Body of pancreas (tissue), 4 donors: ENCODE results near the gene ZNF8. TPM values are rescaled to one million over a fixed set of nuclear protein-coding genes. Genes with fewer than 3 reads are reported as not detected.

Experiments used
- ATAC-seq: fragments of 150-250 bp; one replicate; pipeline ENCODE4 v1.9.1; 2016
- DNase-seq, 4 donors: peaks; one replicate each; pipeline ENCODE4 v3.0.0-alpha.2; 2019
- H3K27ac ChIP-seq, 4 donors: fragments of 200-600 bp; sonication (generic); 1 replicate in 3 of 4; 2 replicates in 1 of 4; pipeline versions ENCODE4 v1.5.1 to v1.6.1; 2016 to 2019; ENCODE audit warnings: mild to moderate bottlenecking in 1 of 4, mixed read lengths in 1 of 4, moderate library complexity in 1 of 4
- H3K27me3 ChIP-seq, 2 donors: fragments of 200-600 bp; sonication (generic); one replicate each; pipeline ENCODE4 v1.6.0; 2016; ENCODE audit warnings: mild to moderate bottlenecking in 1 of 2
- H3K36me3 ChIP-seq, 2 donors: fragments of 200-600 bp; sonication (generic); replicated peaks in 1 of 2; 2 replicates each; pipeline ENCODE4 v1.5.1; 2016; ENCODE audit warnings: low read depth in 2 of 2; ENCODE audit not compliant: insufficient read depth in 1 of 2
- H3K4me1 ChIP-seq: fragments of 200-600 bp; sonication (generic); one replicate; pipeline ENCODE4 v1.6.0; 2016
- H3K4me3 ChIP-seq, 2 donors: fragments of 200-600 bp; sonication (generic); 1 replicate in 1 of 2; 2 replicates in 1 of 2; pipeline ENCODE4 v1.5.1; 2016 to 2019
- H3K9me3 ChIP-seq, 3 donors: fragments of 200-600 bp; sonication (generic); 1 replicate in 2 of 3; 2 replicates in 1 of 3; pipeline ENCODE4 v1.5.1; 2016
- CTCF ChIP-seq, 7 experiments: fragments of 450-650 bp in 4 of 7; fragments of 200-600 bp in 3 of 7; sonication (generic) in 3 of 7; IDR thresholded peaks; one replicate each; pipeline ENCODE4 v1.5.1; 2016 to 2019; ENCODE audit warnings: antibody characterized with exemption in 7 of 7
- POLR2A ChIP-seq, 3 donors: fragments of 450-650 bp; IDR thresholded peaks; one replicate each; pipeline ENCODE4 v1.6.1; 2016; ENCODE audit warnings: antibody characterized with exemption in 3 of 3, mild to moderate bottlenecking in 2 of 3
- WGBS, 2 donors: methylation state at CpG; one replicate each; pipeline ENCODE4 v1.1.5; 2017; 5-methylcytosine and 5-hydroxymethylcytosine counted together
- intact Hi-C: fragments of 100-400 bp; cut with DNase I; formaldehyde crosslinking; loops from one replicate; pipeline ENCODE4 v1.15.1; 2023
- total RNA-seq, 2 donors: library from RNA; depleted of rRNA; stranded (reverse); fragments of >200 nt; gene quantifications; one replicate each; pipeline ENCODE4 v1.1.0, GENCODE V29; 2016

ZNF8 gene
- total RNA-seq, 2 donors from 2014 or later: 3.6 to 4.6 TPM

- Histone ChIP-seq H3K4me3 (no peak overlapping the region), H3K27ac (no peak overlapping the region), H3K36me3 (peaks cover 0 to 2% of the 10 kb centered on the region in 2 donors), H3K27me3 (no peaks in the 10 kb centered on the region), H3K4me1 (no peaks in the 10 kb centered on the region), H3K9me3 (no peaks in the 10 kb centered on the region)
- WGBS, 2 donors: 87 to 94% methylated on average over 12 to 13 of the region's 19 CpGs
- TF ChIP-seq CTCF (IDR thresholded peaks at IDR 0.05) (no peak), POLR2A (IDR thresholded peaks at IDR 0.05) (no peak)
- no peak for ATAC-seq
- no peak for DNase-seq
- intact Hi-C loops: no loop called here
Observed at GRCh38 chr19:58334691-58335249, 56.0 kb downstream of the ZNF8 start.

GRCh38 chr19:58335630-58336029 lies 56.9 kb downstream of the ZNF8 start:
- no peak for TF ChIP-seq POLR2A (IDR thresholded peaks at IDR 0.05)
- no peak for TF ChIP-seq CTCF (IDR thresholded peaks at IDR 0.05)
- intact Hi-C loops: no loop called here
- WGBS, 2 donors: 79% methylated on average over 3 of the region's 3 CpGs; no CpG with 5 or more reads in 1 of the 2 donors
- ATAC-seq (no peak), DNase-seq (no peak)
- H3K36me3 ChIP-seq: peaks cover 0 to 2% of the 10 kb centered on the region in 2 donors
- no peaks in the 10 kb centered on the region for H3K9me3 ChIP-seq
- no peaks in the 10 kb centered on the region for H3K4me1 ChIP-seq
- no peaks in the 10 kb centered on the region for H3K27me3 ChIP-seq
- H3K27ac ChIP-seq: no peak overlapping the region
- H3K4me3 ChIP-seq: no peak overlapping the region

GRCh38 chr19:58336216-58336615 lies 57.5 kb downstream of the ZNF8 start:
- Histone ChIP-seq H3K4me1 (no peaks in the 10 kb centered on the region), H3K9me3 (no peaks in the 10 kb centered on the region), H3K27me3 (no peaks in the 10 kb centered on the region), H3K27ac (no peak overlapping the region), H3K36me3 (peaks cover 0 to 2% of the 10 kb centered on the region in 2 donors), H3K4me3 (no peak overlapping the region)
- no peak for ATAC-seq
- no peak for DNase-seq
- intact Hi-C loops: no loop called here
- TF ChIP-seq CTCF (IDR thresholded peaks at IDR 0.05) (no peak), POLR2A (IDR thresholded peaks at IDR 0.05) (no peak)
- 84 to 89% methylated on average over 1 of the region's 1 CpG for WGBS, 2 donors

- no peaks in the 10 kb centered on the region for H3K4me1 ChIP-seq
- no peak for DNase-seq
- no peaks in the 10 kb centered on the region for H3K27me3 ChIP-seq
- no peak for ATAC-seq
- TF ChIP-seq POLR2A (IDR thresholded peaks at IDR 0.05) (no peak), CTCF (IDR thresholded peaks at IDR 0.05) (no peak)
- H3K9me3 ChIP-seq: no peaks in the 10 kb centered on the region
- 90 to 98% methylated on average over 4 of the region's 4 CpGs for WGBS, 2 donors
- intact Hi-C loops: no loop called here
- no peak overlapping the region for H3K27ac ChIP-seq
- peaks cover 0 to 2% of the 10 kb centered on the region in 2 donors for H3K36me3 ChIP-seq
- H3K4me3 ChIP-seq: no peak overlapping the region
Observed at GRCh38 chr19:58336820-58337219, 58.1 kb downstream of the ZNF8 start.

- 92 to 96% methylated on average over 10 to 11 of the region's 11 CpGs for WGBS, 2 donors
- H3K36me3 ChIP-seq: peaks cover 0 to 2% of the 10 kb centered on the region in 2 donors
Observed at GRCh38 chr19:58338336-58338735, 59.6 kb downstream of the ZNF8 start.

More at GRCh38 chr19:58338336-58338735, 59.6 kb downstream of the ZNF8 start:
- Histone ChIP-seq H3K27ac (no peak overlapping the region), H3K9me3 (no peaks in the 10 kb centered on the region), H3K4me3 (no peak overlapping the region), H3K27me3 (no peaks in the 10 kb centered on the region), H3K4me1 (no peaks in the 10 kb centered on the region)
- ATAC-seq (no peak), DNase-seq (no peak)
- no peak for TF ChIP-seq POLR2A (IDR thresholded peaks at IDR 0.05)
- TF ChIP-seq CTCF (IDR thresholded peaks at IDR 0.05): no peak
- intact Hi-C loops: no loop called here
